Natural killer cell (primary cell): ENCODE results near the gene OR8B3. TPM values are rescaled to one million over a fixed set of nuclear protein-coding genes. Genes with fewer than 3 reads are reported as not detected.

Source experiments
- ATAC-seq, 3 donors: fragments of 150-1000 bp in 2 of 3; fragments of 200-7000 bp in 1 of 3; cut with Tn5 transposase; 1 replicate in 1 of 3; 2 replicates in 2 of 3; pipeline ENCODE4 v1.10.0; 2021; ENCODE audit warnings: mild to moderate bottlenecking in 2 of 3, moderate library complexity in 2 of 3
- DNase-seq, 2 donors: peaks; one replicate each; pipeline versions ENCODE4 v3.0.0 to v3.0.0-alpha.2; 2013 to 2021; ENCODE audit warnings: mixed read lengths in 1 of 2
- H3K27ac ChIP-seq: one replicate; pipeline ENCODE4 v1.5.1; 2013; ENCODE audit warnings: mild to moderate bottlenecking, low read length
- H3K27me3 ChIP-seq: one replicate; pipeline ENCODE4 v1.6.1; 2013; ENCODE audit warnings: low read length; ENCODE audit not compliant: control insufficient read depth, insufficient read depth
- H3K36me3 ChIP-seq: one replicate; pipeline ENCODE4 v1.6.1; 2013; ENCODE audit warnings: low read length; ENCODE audit not compliant: control insufficient read depth, insufficient read depth
- H3K4me1 ChIP-seq: one replicate; pipeline ENCODE4 v1.6.1; 2013; ENCODE audit warnings: low read length; ENCODE audit not compliant: control insufficient read depth, insufficient read depth
- H3K4me3 ChIP-seq: one replicate; pipeline ENCODE4 v1.5.1; 2013; ENCODE audit warnings: low read length
- H3K9me3 ChIP-seq: one replicate; pipeline ENCODE4 v1.6.1; 2013; ENCODE audit warnings: low read length; ENCODE audit not compliant: control insufficient read depth, insufficient read depth
- H3K27ac Mint-ChIP-seq, 2 donors: one replicate each; pipeline ENCODE4 v1.8.0; 2022; ENCODE audit warnings: mild to moderate bottlenecking in 2 of 2, mixed read lengths in 2 of 2, moderate library complexity in 1 of 2
- H3K27me3 Mint-ChIP-seq, 2 donors: one replicate each; pipeline ENCODE4 v1.8.0; 2022; ENCODE audit warnings: low read depth in 2 of 2, mixed read lengths in 2 of 2
- H3K36me3 Mint-ChIP-seq: one replicate; pipeline ENCODE4 v1.8.0; 2022; ENCODE audit warnings: mixed read lengths
- H3K4me1 Mint-ChIP-seq, 2 donors: one replicate each; pipeline ENCODE4 v1.8.0; 2022; ENCODE audit warnings: mixed read lengths in 2 of 2
- H3K4me3 Mint-ChIP-seq: one replicate; pipeline ENCODE4 v1.8.0; 2022; ENCODE audit warnings: mild to moderate bottlenecking, moderate library complexity, mixed read lengths
- H3K9me3 Mint-ChIP-seq, 2 donors: one replicate each; pipeline ENCODE4 v1.8.0; 2022; ENCODE audit warnings: mixed read lengths in 2 of 2
- CTCF ChIP-seq: fragments of 200-600 bp; IDR thresholded peaks from one replicate; pipeline ENCODE4 v1.8.0; 2022; ENCODE audit warnings: antibody characterized with exemption
- WGBS: methylation state at CpG from one replicate; pipeline ENCODE4 v1.1.7; 2013; ENCODE audit warnings: missing lambda C conversion rate; ENCODE audit not compliant: insufficient coverage; 5-methylcytosine and 5-hydroxymethylcytosine counted together
- intact Hi-C: fragments of 100-400 bp; cut with micrococcal nuclease; formaldehyde crosslinking; loops from one replicate; pipeline ENCODE4 v1.14.2; 2022
- total RNA-seq, 4 donors: library from RNA; stranded (reverse); fragments of 120-200 nt in 1 of 4; gene quantifications; one replicate each; pipeline versions ENCODE4 v1.2.3 to v1.2.4, GENCODE V29; 2013 to 2022

The OR8B3 gene
- total RNA-seq, 3 donors from 2014 or later (not counting 1 experiment from before 2014, with no cell fraction given): not detected

GRCh38 chr11:124442847-124443246 lies 44.0 kb upstream of the OR8B3 start:
- Mint-ChIP-seq H3K36me3 (no peaks in the 10 kb centered on the region), H3K9me3 (peaks cover 0 to 3% of the 10 kb centered on the region in 2 donors), H3K27ac (no peak overlapping the region), H3K27me3 (peaks cover 8 to 14% of the 10 kb centered on the region in 2 donors), H3K4me1 (no peaks in the 10 kb centered on the region), H3K4me3 (no peak overlapping the region)
- H3K4me3 ChIP-seq: no peak overlapping the region
- H3K27me3 ChIP-seq: no peaks in the 10 kb centered on the region
- DNase-seq (no peak), ATAC-seq (no peak)
- no peak for TF ChIP-seq CTCF
- H3K27ac ChIP-seq: no peak overlapping the region
- no peaks in the 10 kb centered on the region for H3K4me1 ChIP-seq
- H3K9me3 ChIP-seq: no peaks in the 10 kb centered on the region
- intact Hi-C loops: no loop called here
- no peaks in the 10 kb centered on the region for H3K36me3 ChIP-seq
- 85% methylated on average over 1 of the region's 2 CpGs for WGBS

GRCh38 chr11:124442442-124442841 lies 43.6 kb upstream of the OR8B3 start:
- intact Hi-C loops: no loop called here
- Mint-ChIP-seq H3K4me3 (no peak overlapping the region), H3K4me1 (no peaks in the 10 kb centered on the region), H3K27me3 (peaks cover 8 to 14% of the 10 kb centered on the region in 2 donors), H3K27ac (no peak overlapping the region), H3K9me3 (peaks cover 0 to 3% of the 10 kb centered on the region in 2 donors), H3K36me3 (no peaks in the 10 kb centered on the region)
- no peaks in the 10 kb centered on the region for H3K36me3 ChIP-seq
- ATAC-seq: no peak
- no peaks in the 10 kb centered on the region for H3K9me3 ChIP-seq
- no peak for TF ChIP-seq CTCF
- 80% methylated on average over 6 of the region's 6 CpGs for WGBS
- H3K27me3 ChIP-seq: no peaks in the 10 kb centered on the region
- H3K4me3 ChIP-seq: no peak overlapping the region
- H3K27ac ChIP-seq: no peak overlapping the region
- H3K4me1 ChIP-seq: no peaks in the 10 kb centered on the region
- DNase-seq: no peak

DNA sequence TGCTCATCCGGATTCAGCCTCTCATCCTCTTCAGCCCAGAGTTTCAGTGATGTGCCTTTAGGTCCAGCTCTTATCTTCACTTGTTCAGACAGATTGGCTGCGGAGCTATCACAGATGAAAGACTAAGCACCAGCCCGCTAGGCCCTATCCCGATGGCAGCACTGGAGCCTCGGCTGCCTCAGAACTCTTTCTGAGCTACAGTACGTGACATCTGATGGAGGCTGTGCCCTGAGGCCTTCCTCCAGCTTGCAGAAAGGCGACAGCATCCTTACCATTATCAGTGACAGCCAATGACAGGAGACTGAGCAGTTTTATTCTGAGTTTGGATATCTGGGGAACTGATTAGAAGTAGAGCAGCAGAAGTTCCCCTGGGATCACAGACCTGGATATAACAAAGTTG lies 42.7 kb upstream of the OR8B3 start:
- 91% methylated on average over 7 of the region's 7 CpGs for WGBS
- Histone ChIP-seq H3K27ac (no peak overlapping the region), H3K4me1 (no peaks in the 10 kb centered on the region), H3K36me3 (no peaks in the 10 kb centered on the region), H3K4me3 (no peak overlapping the region), H3K9me3 (no peaks in the 10 kb centered on the region), H3K27me3 (no peaks in the 10 kb centered on the region)
- no peaks in the 10 kb centered on the region for H3K9me3 Mint-ChIP-seq
- DNase-seq (no peak), ATAC-seq (no peak)
- peaks cover 8 to 14% of the 10 kb centered on the region in 2 donors for H3K27me3 Mint-ChIP-seq
- H3K36me3 Mint-ChIP-seq: no peaks in the 10 kb centered on the region
- TF ChIP-seq CTCF: no peak
- no peak overlapping the region for H3K4me3 Mint-ChIP-seq
- H3K27ac Mint-ChIP-seq: no peak overlapping the region
- no peaks in the 10 kb centered on the region for H3K4me1 Mint-ChIP-seq
- intact Hi-C loops: no loop called here

DNA sequence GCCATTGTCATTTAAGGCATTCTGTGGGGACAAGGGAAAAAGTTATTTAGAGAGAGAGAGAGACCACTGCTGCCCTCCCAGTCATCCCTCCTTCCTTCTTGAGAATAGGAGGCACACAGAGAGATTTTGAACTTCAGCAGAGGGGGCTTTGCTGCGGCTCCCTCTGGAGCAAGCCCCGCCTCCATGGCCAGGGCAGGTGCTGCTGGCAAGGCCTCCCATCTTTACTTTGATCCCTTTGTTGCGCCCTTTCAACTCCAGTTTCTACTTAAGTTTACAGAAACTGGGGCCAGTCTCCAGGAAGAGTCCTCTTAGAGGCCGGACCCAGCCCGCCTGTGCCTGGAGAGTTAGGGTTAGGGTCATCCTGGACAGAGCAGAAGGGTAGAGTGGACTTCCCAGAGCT lies 42.3 kb upstream of the OR8B3 start:
- Mint-ChIP-seq H3K4me1 (no peaks in the 10 kb centered on the region), H3K27me3 (peaks cover 8 to 17% of the 10 kb centered on the region in 2 donors)

More for the DNA sequence above, 42.3 kb upstream of the OR8B3 start:
- Mint-ChIP-seq H3K9me3 (no peaks in the 10 kb centered on the region), H3K27ac (no peak overlapping the region), H3K36me3 (no peaks in the 10 kb centered on the region), H3K4me3 (no peak overlapping the region)
- no peak overlapping the region for H3K4me3 ChIP-seq
- DNase-seq (no peak), ATAC-seq (no peak)
- intact Hi-C loops: no loop called here
- WGBS: 93% methylated on average over 5 of the region's 5 CpGs
- H3K27me3 ChIP-seq: no peaks in the 10 kb centered on the region
- no peaks in the 10 kb centered on the region for H3K36me3 ChIP-seq
- H3K9me3 ChIP-seq: no peaks in the 10 kb centered on the region
- no peak overlapping the region for H3K27ac ChIP-seq
- TF ChIP-seq CTCF: no peak
- no peaks in the 10 kb centered on the region for H3K4me1 ChIP-seq
